HepG2 (cell line): ENCODE results near the gene SLC25A43. TPM values are rescaled to one million over a fixed set of nuclear protein-coding genes. Genes with fewer than 3 reads are reported as not detected.
A peak's percentile ranks its signal among the peaks of the same experiment; 100 is the strongest.

ENCODE experiments used
- ATAC-seq: fragments of 200-7000 bp; cut with Tn5 transposase; 3 replicates; pipeline ENCODE4 v1.9.1; 2020; ENCODE audit warnings: mild to moderate bottlenecking, moderate library complexity
- BruUV-seq: library from RNA; stranded (reverse); fragments of 400-500 nt; replicated peaks from 2 replicates; lab custom pipeline; 2021; lab: Mats Ljungman, UMichigan
- CTCF ChIA-PET: fragments of 300-600 bp; formaldehyde crosslinking; extraction: SDS; loops from one replicate; lab custom pipeline; 2021; ENCODE audit warnings: low total read pairs, inconsistent platforms, low intra/inter-chr PET ratio; lab: Yijun Ruan, JAX
- POLR2A ChIA-PET: fragments of 350-600 bp; sonication (Branson Sonifier 250); formaldehyde crosslinking; loops from one replicate; lab custom pipeline; 2020; ENCODE audit warnings: antibody characterized with exemption, inconsistent platforms; lab: Yijun Ruan, JAX
- DNase-seq: peaks from one replicate; pipeline ENCODE4 v3.0.0-alpha.2; 2015; ENCODE audit warnings: low spot score
- FAIRE-seq: peaks from 3 replicates; lab custom pipeline; 2011; peaks lifted over from hg19 to GRCh38; lab: Jason Lieb, UNC
- H2AFZ ChIP-seq: one replicate; pipeline ENCODE4 v1.6.1; 2011; ENCODE audit warnings: low read length, inconsistent platforms
- H3K27ac ChIP-seq: fragments of 300-600 bp; 3 replicates; pipeline ENCODE4 v1.8.0; 2011; ENCODE audit warnings: mixed run types, mild to moderate bottlenecking, mixed read lengths, low read length, inconsistent platforms; ENCODE audit not compliant: insufficient read depth; ENCODE audit errors: extremely low read length
- H3K27me3 ChIP-seq, 2 experiments: fragments of 200-600 bp in 1 of 2; 2 replicates in 1 of 2; 3 replicates in 1 of 2; pipeline versions ENCODE4 v1.6.0 to v1.8.0; 2011; ENCODE audit warnings: low read length in 2 of 2, mild to moderate bottlenecking in 2 of 2, moderate library complexity in 2 of 2, inconsistent platforms in 1 of 2; ENCODE audit not compliant: insufficient read depth in 2 of 2, control insufficient read depth in 1 of 2
- H3K36me3 ChIP-seq, 2 experiments: fragments of 200-600 bp in 1 of 2; replicated peaks in 1 of 2; 2 replicates in 1 of 2; 3 replicates in 1 of 2; pipeline versions ENCODE4 v1.5.1 to v1.8.0; 2011; ENCODE audit warnings: low read length in 2 of 2, inconsistent platforms in 1 of 2; ENCODE audit not compliant: insufficient read depth in 2 of 2, control insufficient read depth in 1 of 2
- H3K4me1 ChIP-seq: 2 replicates; pipeline ENCODE4 v1.5.1; 2012; ENCODE audit warnings: low read length, inconsistent platforms; ENCODE audit not compliant: insufficient read depth
- H3K4me2 ChIP-seq: 2 replicates; pipeline ENCODE4 v1.6.0; 2011; ENCODE audit warnings: low read depth, low read length, inconsistent platforms
- H3K4me3 ChIP-seq, 3 experiments: fragments of 200-600 bp in 1 of 3; sonication (generic), shearing (Covaris generic) in 1 of 3; replicated peaks in 1 of 3; 2 replicates each; pipeline ENCODE4 v1.5.1; 2011 to 2016; ENCODE audit warnings: low read length in 3 of 3, inconsistent platforms in 2 of 3, low read depth in 2 of 3, mild to moderate bottlenecking in 2 of 3, control low read depth in 1 of 3, mixed read lengths in 1 of 3; ENCODE audit not compliant: insufficient read depth in 1 of 3
- H3K79me2 ChIP-seq: one replicate; pipeline ENCODE4 v1.6.1; 2011; ENCODE audit warnings: low read length, inconsistent platforms; ENCODE audit not compliant: insufficient read depth
- H3K9ac ChIP-seq: 2 replicates; pipeline ENCODE4 v1.6.0; 2011; ENCODE audit warnings: mild to moderate bottlenecking, low read depth, low read length, inconsistent platforms; ENCODE audit not compliant: insufficient read depth
- H3K9me3 ChIP-seq: 2 replicates; pipeline ENCODE4 v1.5.1; 2012; ENCODE audit warnings: mild to moderate bottlenecking, low read length
- H4K20me1 ChIP-seq: 2 replicates; pipeline ENCODE4 v1.6.0; 2011; ENCODE audit warnings: inconsistent platforms, mild to moderate bottlenecking, low read length, moderate library complexity; ENCODE audit not compliant: insufficient read depth
- FLYWCH1 ChIP-seq: sonication (generic); formaldehyde crosslinking; IDR thresholded peaks from 2 replicates; pipeline ENCODE4 v1.8.1; 2023; ENCODE audit warnings: mild to moderate bottlenecking, missing genetic modification reagents
- HCFC1 ChIP-seq: fragments of 150-350 bp; IDR thresholded peaks from 2 replicates; pipeline ENCODE4 v1.6.1; 2014; ENCODE audit warnings: low read depth, low read length
- POGZ ChIP-seq: sonication (generic); formaldehyde crosslinking; IDR thresholded peaks from 2 replicates; pipeline ENCODE4 v1.4.0; 2020; ENCODE audit warnings: mild to moderate bottlenecking, missing genetic modification reagents
- SALL2 ChIP-seq: sonication (generic); formaldehyde crosslinking; IDR thresholded peaks from 2 replicates; pipeline ENCODE4 v1.8.1; 2023; ENCODE audit warnings: mild to moderate bottlenecking, missing genetic modification reagents, inconsistent platforms
- SIN3B ChIP-seq: fragments of 150-350 bp; IDR thresholded peaks from 2 replicates; pipeline ENCODE4 v1.6.1; 2014; ENCODE audit warnings: low read length
- SKI ChIP-seq: fragments of 450-650 bp; IDR thresholded peaks from one replicate; pipeline ENCODE4 v1.6.1; 2018; ENCODE audit warnings: mild to moderate bottlenecking; ENCODE audit not compliant: partially characterized antibody
- SOX6 ChIP-seq, 2 experiments: fragments of 450-650 bp in 1 of 2; sonication (generic) in 1 of 2; formaldehyde crosslinking in 1 of 2; IDR thresholded peaks; 2 replicates each; pipeline versions ENCODE4 v1.4.0 to v1.6.1; 2017 to 2020; ENCODE audit warnings: antibody characterized with exemption in 1 of 2, mild to moderate bottlenecking in 1 of 2, missing genetic modification reagents in 1 of 2
- TCF7 ChIP-seq: sonication (generic); IDR thresholded peaks from 2 replicates; pipeline ENCODE4 v1.6.1; 2016; ENCODE audit warnings: antibody characterized with exemption, low read depth
- ZNF205 ChIP-seq: IDR thresholded peaks from 2 replicates; pipeline ENCODE4 v1.6.1; 2018; ENCODE audit warnings: missing biosample characterization, missing genetic modification reagents
- ZNF329 ChIP-seq: sonication (generic); formaldehyde crosslinking; IDR thresholded peaks from 2 replicates; pipeline ENCODE4 v1.9.0; 2021; ENCODE audit warnings: low read depth, mild to moderate bottlenecking, missing genetic modification reagents
- ZNF367 ChIP-seq: sonication (generic); formaldehyde crosslinking; IDR thresholded peaks from 2 replicates; pipeline ENCODE4 v1.4.0; 2020; ENCODE audit warnings: missing genetic modification reagents, borderline replicate concordance
- ZNF737 ChIP-seq: sonication (generic); formaldehyde crosslinking; IDR thresholded peaks from 2 replicates; pipeline ENCODE4 v1.5.0; 2020; ENCODE audit warnings: missing genetic modification reagents, mild to moderate bottlenecking, borderline replicate concordance
- ZNF790 ChIP-seq: sonication (generic); formaldehyde crosslinking; IDR thresholded peaks from 2 replicates; pipeline ENCODE4 v1.8.0; 2022; ENCODE audit warnings: missing genetic modification reagents, mild to moderate bottlenecking, borderline replicate concordance
- WGBS: methylation state at CpG from one replicate; pipeline ENCODE4 v1.1.6; 2017; ENCODE audit warnings: low lambda C conversion rate; 5-methylcytosine and 5-hydroxymethylcytosine counted together
- in situ Hi-C: cut with HindIII; loops from 2 replicates; pipeline ENCODE4 v1.10.0; 2017; ENCODE audit warnings: low pct_unique_long_range_greater_than_20kb; ENCODE audit not compliant: extremely low pct_ligation_motif_present
- intact Hi-C: fragments of 100-400 bp; cut with micrococcal nuclease; formaldehyde crosslinking; loops from one replicate; pipeline ENCODE4 v1.10.0; 2022; ENCODE audit not compliant: unreplicated experiment
- polyA plus RNA-seq, 8 experiments: library from polyadenylated mRNA; depleted of rRNA in 3 of 8; stranded (reverse) in 7 of 8; unstranded in 1 of 8; fragments of >200 nt; fragmentation: Illumina TruSeq in 4 of 8; extraction: Trizol in 4 of 8; gene quantifications; 2 replicates each; pipeline versions ENCODE4 v1.2.1 to v1.2.3, GENCODE V29; 2011 to 2016; ENCODE audit warnings: low read depth in 4 of 8, missing spikeins in 1 of 8, mixed read lengths in 1 of 8; ENCODE audit not compliant: insufficient read depth in 1 of 8
- total RNA-seq, 5 experiments: library from RNA; depleted of rRNA; stranded (reverse); fragments of >200 nt; fragmentation: Illumina TruSeq; extraction: Trizol; gene quantifications; 2 replicates each; pipeline ENCODE4 v1.2.3, GENCODE V29; 2016; ENCODE audit warnings: low read depth in 1 of 5
- TF ChIP-seq, protein P1 (sequence below): sonication (generic); formaldehyde crosslinking; IDR thresholded peaks from 2 replicates; pipeline ENCODE4 v1.4.0; 2020; ENCODE audit warnings: missing genetic modification reagents
- TF ChIP-seq, protein P2 (sequence below): fragments of 450-650 bp; IDR thresholded peaks from 2 replicates; pipeline ENCODE4 v1.6.1; 2016
- TF ChIP-seq, protein P3 (sequence below): sonication (generic); formaldehyde crosslinking; IDR thresholded peaks from 2 replicates; pipeline ENCODE4 v1.4.0; 2020; ENCODE audit warnings: mild to moderate bottlenecking, missing genetic modification reagents
- TF ChIP-seq, protein P4 (sequence below): sonication (generic); formaldehyde crosslinking; IDR thresholded peaks from 2 replicates; pipeline ENCODE4 v1.5.0; 2020; ENCODE audit warnings: mild to moderate bottlenecking, missing genetic modification reagents

SLC25A43 gene
- total and polyA plus RNA-seq, 2 of the 13 experiments (the other 11 are each of a cell fraction or from before 2014, with no cell fraction given): 5.8 to 13.2 TPM

DNA sequence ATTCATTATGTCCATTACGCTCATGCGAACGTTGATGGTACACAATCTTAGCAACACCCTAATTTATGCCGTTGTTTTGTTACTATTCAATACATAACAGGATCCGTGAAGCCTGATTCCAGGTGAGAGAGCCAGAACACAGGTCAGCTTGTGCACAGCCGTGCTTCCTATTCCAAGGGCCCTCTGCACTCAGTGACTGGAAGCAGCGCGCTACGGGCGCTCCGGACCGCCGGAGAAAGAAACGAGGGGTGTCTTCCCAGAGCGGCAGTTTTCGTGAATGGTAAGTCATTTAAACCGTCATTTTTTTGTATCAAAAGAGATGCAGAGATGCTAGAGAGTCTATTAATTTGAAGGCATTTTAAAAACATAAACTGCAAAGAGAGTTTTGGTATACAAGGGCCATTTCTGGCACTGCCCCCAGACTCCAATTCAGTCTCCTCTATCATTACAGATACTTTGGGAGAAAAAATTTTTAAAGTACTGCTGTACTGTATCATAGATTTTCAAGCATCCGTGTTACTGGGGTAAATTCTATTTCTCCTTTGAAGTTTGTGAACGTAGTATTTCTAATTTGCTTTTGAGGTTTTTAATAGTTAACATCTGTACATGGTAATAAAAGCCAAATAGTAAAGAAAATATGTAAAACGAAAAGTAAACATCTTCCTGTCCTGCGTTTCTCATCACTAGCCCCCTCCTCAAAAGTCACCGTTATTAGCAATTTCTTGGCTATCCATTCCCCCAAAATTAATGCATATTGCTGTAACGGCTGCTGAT, 75.7 kb downstream of the SLC25A43 start (continued):
- TF ChIP-seq, protein P1, sequence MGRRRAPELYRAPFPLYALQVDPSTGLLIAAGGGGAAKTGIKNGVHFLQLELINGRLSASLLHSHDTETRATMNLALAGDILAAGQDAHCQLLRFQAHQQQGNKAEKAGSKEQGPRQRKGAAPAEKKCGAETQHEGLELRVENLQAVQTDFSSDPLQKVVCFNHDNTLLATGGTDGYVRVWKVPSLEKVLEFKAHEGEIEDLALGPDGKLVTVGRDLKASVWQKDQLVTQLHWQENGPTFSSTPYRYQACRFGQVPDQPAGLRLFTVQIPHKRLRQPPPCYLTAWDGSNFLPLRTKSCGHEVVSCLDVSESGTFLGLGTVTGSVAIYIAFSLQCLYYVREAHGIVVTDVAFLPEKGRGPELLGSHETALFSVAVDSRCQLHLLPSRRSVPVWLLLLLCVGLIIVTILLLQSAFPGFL (CRISPR knock-in tag): no peak
- TF ChIP-seq FLYWCH1 (CRISPR knock-in tag) (no peak), SOX6 (IDR thresholded peaks at IDR 0.05) (no peak), SOX6 (CRISPR knock-in tag; IDR thresholded peaks at IDR 0.05) (no peak), ZNF205 (CRISPR knock-in tag) (no peak)
- TF ChIP-seq, protein P2, sequence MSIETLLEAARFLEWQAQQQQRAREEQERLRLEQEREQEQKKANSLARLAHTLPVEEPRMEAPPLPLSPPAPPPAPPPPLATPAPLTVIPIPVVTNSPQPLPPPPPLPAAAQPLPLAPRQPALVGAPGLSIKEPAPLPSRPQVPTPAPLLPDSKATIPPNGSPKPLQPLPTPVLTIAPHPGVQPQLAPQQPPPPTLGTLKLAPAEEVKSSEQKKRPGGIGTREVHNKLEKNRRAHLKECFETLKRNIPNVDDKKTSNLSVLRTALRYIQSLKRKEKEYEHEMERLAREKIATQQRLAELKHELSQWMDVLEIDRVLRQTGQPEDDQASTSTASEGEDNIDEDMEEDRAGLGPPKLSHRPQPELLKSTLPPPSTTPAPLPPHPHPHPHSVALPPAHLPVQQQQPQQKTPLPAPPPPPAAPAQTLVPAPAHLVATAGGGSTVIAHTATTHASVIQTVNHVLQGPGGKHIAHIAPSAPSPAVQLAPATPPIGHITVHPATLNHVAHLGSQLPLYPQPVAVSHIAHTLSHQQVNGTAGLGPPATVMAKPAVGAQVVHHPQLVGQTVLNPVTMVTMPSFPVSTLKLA: no peak
- TF ChIP-seq, all 625 proteins: peak for 0

DNA sequence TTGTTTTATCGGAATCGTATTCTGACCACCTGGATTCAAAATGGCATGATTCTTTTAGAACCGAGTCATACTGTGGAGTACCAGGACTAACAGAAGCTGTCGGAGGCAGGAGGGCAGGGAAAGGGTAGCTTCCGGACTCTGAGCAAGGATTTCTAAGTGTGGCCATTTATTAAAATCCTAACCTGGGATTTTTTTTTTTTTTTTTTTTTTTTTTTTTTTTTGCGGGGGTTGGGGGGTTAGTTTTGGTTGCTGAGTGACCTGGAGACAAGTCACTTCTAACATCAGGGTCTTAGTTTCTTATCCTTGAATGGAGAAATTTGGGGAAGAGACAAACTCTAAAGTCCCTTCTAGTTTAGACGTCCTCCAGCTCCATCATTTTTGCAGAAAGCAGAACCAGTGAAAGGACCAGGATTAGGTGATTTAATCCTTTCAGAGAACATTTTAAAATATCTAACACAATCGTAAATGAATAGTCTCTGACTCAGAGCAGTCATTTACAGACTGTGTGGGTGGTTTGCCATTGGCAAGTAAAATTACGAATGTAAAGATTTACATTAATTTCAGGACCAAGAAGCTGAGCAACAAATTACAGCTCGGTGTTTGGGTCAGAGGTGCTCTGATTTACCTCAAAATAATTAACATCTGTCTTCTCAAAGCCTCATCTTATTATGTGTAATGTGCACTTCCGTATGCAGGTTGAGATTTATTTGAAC, 76.4 kb downstream of the SLC25A43 start:
- Histone ChIP-seq H4K20me1 (peaks cover 1% of the 10 kb centered on the region; the same call in 1 of the 2 replicates), H3K79me2 (no peaks in the 10 kb centered on the region), H3K27ac (no peak overlapping the region), H3K4me3 (no peak overlapping the region), H3K27me3 (no peaks in the 10 kb centered on the region), H3K4me1 (peaks cover 39% of the 10 kb centered on the region), H3K9ac (no peak overlapping the region), H3K9me3 (no peaks in the 10 kb centered on the region), H3K36me3 (peaks cover 0 to 7% of the 10 kb centered on the region in 2 experiments; a peak in 2 of 5 replicates), H2AFZ (no peak overlapping the region), H3K4me2 (peak overlapping the region; percentile 66)
- intact Hi-C loops: no loop called here
- ATAC-seq: no peak
- no peak for DNase-seq
- BruUV-seq: no TSS peak
- FAIRE-seq: no peak
- POLR2A ChIA-PET: interaction anchor here (1.0 kb wide), 1 partner anchor 27 kb away, joined by 3 read pairs; no protein-coding TSS in a partner anchor
- 33% methylated on average over 10 of the region's 11 CpGs for WGBS
- CTCF ChIA-PET: no interaction called here
- in situ Hi-C loops: no loop called here
- no peak for TF ChIP-seq HCFC1
- no peak for TF ChIP-seq ZNF737 (CRISPR knock-in tag)
- TF ChIP-seq ZNF329 (CRISPR knock-in tag): no peak
- no peak for TF ChIP-seq SKI
- no peak for TF ChIP-seq TCF7
- TF ChIP-seq, protein P3, sequence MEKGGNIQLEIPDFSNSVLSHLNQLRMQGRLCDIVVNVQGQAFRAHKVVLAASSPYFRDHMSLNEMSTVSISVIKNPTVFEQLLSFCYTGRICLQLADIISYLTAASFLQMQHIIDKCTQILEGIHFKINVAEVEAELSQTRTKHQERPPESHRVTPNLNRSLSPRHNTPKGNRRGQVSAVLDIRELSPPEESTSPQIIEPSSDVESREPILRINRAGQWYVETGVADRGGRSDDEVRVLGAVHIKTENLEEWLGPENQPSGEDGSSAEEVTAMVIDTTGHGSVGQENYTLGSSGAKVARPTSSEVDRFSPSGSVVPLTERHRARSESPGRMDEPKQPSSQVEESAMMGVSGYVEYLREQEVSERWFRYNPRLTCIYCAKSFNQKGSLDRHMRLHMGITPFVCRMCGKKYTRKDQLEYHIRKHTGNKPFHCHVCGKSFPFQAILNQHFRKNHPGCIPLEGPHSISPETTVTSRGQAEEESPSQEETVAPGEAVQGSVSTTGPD (CRISPR knock-in tag): no peak
- TF ChIP-seq SIN3B: no peak
- TF ChIP-seq, protein P4, sequence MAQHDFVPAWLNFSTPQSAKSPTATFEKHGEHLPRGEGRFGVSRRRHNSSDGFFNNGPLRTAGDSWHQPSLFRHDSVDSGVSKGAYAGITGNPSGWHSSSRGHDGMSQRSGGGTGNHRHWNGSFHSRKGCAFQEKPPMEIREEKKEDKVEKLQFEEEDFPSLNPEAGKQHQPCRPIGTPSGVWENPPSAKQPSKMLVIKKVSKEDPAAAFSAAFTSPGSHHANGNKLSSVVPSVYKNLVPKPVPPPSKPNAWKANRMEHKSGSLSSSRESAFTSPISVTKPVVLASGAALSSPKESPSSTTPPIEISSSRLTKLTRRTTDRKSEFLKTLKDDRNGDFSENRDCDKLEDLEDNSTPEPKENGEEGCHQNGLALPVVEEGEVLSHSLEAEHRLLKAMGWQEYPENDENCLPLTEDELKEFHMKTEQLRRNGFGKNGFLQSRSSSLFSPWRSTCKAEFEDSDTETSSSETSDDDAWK (CRISPR knock-in tag): no peak
- no peak for TF ChIP-seq POGZ (CRISPR knock-in tag)
- no peak for TF ChIP-seq SALL2
- TF ChIP-seq ZNF790 (CRISPR knock-in tag): no peak
- no peak for TF ChIP-seq ZNF367 (CRISPR knock-in tag)
